Stimulated activated CD8-positive, alpha-beta memory T cell treated with anti-CD3 and anti-CD28 coated beads, Interleukin-7, amount 100 ng/mL, for 1 hour (primary cell): Measurements from ENCODE around the gene DDTL.
"Not testable (repeated sequence)": the region's sequence is repeated elsewhere in the genome, so short reads cannot be mapped to it uniquely, and the experiment has no call there.

Experiments used
- DNase-seq, 2 donors: peaks; one replicate each; pipeline ENCODE4 v3.0.0-alpha.2; 2020; ENCODE audit warnings: low read depth in 2 of 2

DDTL gene

GRCh38 chr22:23970201-23970641 lies 3.5 kb downstream of the DDTL start:
- DNase-seq = no peak

- DNase-seq = no peak
These were observed 4.3 kb downstream of the DDTL start for GRCh38 chr22:23970816-23971486.

GRCh38 chr22:23971927-23972326 lies 5.2 kb downstream of the DDTL start:
- not testable (repeated sequence) for DNase-seq

- not testable (repeated sequence) for DNase-seq
These were observed 7.7 kb downstream of the DDTL start, which contains the start of gene DDT for GRCh38 chr22:23974345-23974744. Gene DDT, minus strand, starts transcription at chr22:23974441. Its CDS starts 27 bp downstream, at chr22:23974414.

GRCh38 chr22:23974836-23975352 lies 8.2 kb downstream of the DDTL start:
- DNase-seq = not testable (repeated sequence)

GRCh38 chr22:23977304-23977703 lies 10.6 kb downstream of the DDTL start:
- not testable (repeated sequence) for DNase-seq

- DNase-seq = not testable (repeated sequence)
These were observed 13.0 kb downstream of the DDTL start, which contains the start of gene GSTT2 for GRCh38 chr22:23979557-23980240. Gene GSTT2, plus strand, starts transcription at chr22:23980134.

- DNase-seq = not testable (repeated sequence)
These were observed 13.9 kb downstream of the DDTL start for GRCh38 chr22:23980567-23980966.

GRCh38 chr22:23984430-23984829 lies 17.7 kb downstream of the DDTL start:
- DNase-seq = no peak

GRCh38 chr22:23986089-23986488 lies 19.4 kb downstream of the DDTL start:
- not testable (repeated sequence) for DNase-seq

GRCh38 chr22:23986538-23987178 lies 20.0 kb downstream of the DDTL start:
- not testable (repeated sequence) for DNase-seq

- DNase-seq = not testable (repeated sequence)
These were observed 23.0 kb downstream of the DDTL start for GRCh38 chr22:23989583-23990244.

GRCh38 chr22:23993080-23993479 lies 26.4 kb downstream of the DDTL start:
- not testable (repeated sequence) for DNase-seq

GRCh38 chr22:23993581-23994177 lies 27.0 kb downstream of the DDTL start:
- not testable (repeated sequence) for DNase-seq

- no peak for DNase-seq
These were observed 30.4 kb downstream of the DDTL start for GRCh38 chr22:23997092-23997491.

- DNase-seq = not testable (repeated sequence)
These were observed 33.1 kb downstream of the DDTL start for GRCh38 chr22:23999779-24000178.

GRCh38 chr22:24001314-24001713 lies 34.6 kb downstream of the DDTL start:
- no peak for DNase-seq

- DNase-seq = no peak
These were observed 35.6 kb downstream of the DDTL start for GRCh38 chr22:24002272-24002671.

GRCh38 chr22:24002851-24003250 lies 36.2 kb downstream of the DDTL start:
- DNase-seq = no peak

- no peak for DNase-seq
These were observed 37.2 kb downstream of the DDTL start for GRCh38 chr22:24003887-24004286.

- DNase-seq = no peak
These were observed 38.5 kb downstream of the DDTL start, which contains the start of gene GSTT4 for GRCh38 chr22:24005201-24005600. Gene GSTT4, minus strand, starts transcription at chr22:24005453. Its CDS starts 97 bp downstream, at chr22:24005356.
